SHP77 treated with DMSO at 0.1 percent for 48 hours (cell line): Measurements from ENCODE around the gene ADPRHL1.
A peak's percentile ranks its signal among the peaks of the same experiment; 100 is the strongest.

Experiments used
- DNase-seq: peaks from one replicate; lab custom pipeline; 2025; lab: John Stamatoyannopoulos, UW

ADPRHL1 gene

GRCh38 chr13:113350065-113350937, 103.0 kb downstream of the ADPRHL1 start:
- peak; percentile 22 for DNase-seq
